HG02623 (cell line): Measurements from ENCODE around the gene BRIP1.
"Not testable (repeated sequence)": the region's sequence is repeated elsewhere in the genome, so short reads cannot be mapped to it uniquely, and the experiment has no call there.

Experiments used
- ATAC-seq: cut with Tn5 transposase; IDR thresholded peaks from one replicate; pipeline ENCODE4 v1.9.1; 2021; ENCODE audit warnings: moderate library complexity; ENCODE audit not compliant: unreplicated experiment

The BRIP1 gene

DNA sequence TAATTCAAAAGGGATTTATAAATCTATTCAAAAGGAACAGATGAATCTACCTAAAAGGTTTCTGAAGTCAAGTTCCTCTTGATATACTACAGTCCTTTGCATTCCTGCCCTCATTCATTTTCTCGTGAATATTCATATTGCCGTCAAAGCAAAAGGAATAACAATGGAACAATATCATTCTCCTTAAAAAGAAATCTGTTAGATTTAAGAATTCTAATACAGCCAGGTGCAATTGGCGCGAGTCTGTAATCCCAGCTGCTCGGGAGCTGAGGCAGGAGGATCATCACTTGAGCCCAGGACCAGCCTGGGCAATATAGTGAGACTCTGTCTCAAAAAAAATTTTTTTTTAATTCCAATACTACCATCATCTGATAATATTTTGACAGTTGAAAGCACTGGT lies 130.3 kb downstream of the BRIP1 start:
- no peak for ATAC-seq

DNA sequence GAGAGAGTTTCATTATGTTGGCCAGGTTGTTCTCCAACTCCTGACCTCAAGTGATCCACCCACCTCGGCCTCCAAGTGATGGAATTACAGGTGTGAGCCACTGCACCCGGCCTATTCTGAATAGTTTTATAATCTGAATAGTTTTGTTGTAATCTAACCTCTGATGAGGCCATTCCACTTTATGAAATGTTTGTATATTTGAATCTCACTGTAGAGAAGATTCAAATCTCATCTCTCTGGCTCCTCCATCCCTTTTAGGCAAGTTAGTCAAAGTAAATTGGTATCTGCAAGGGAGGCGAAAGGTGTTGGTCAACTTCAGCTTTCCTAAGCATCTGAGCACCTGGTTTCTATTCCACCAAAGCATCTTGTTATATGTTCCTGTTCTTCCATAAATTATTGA lies 131.2 kb downstream of the BRIP1 start:
- no peak for ATAC-seq

DNA sequence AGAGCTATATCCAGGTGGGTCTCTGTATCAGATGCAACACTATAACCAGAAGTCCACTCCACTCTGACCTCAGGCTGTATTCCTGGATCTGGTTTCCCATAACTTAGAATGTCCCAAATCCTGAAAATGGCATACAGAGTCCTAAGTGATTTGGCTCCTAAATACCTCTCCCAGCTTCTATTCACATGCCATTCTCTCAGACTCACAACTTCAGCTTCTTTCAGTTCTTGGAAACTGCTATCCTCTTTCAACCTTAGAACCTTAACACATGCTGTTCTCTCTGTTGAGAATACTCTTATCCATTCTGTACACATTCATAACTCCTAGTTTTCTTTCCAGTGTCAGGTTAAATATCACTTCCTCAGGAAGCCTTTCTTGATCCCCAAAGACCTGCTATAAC lies 132.0 kb downstream of the BRIP1 start:
- ATAC-seq = no peak

DNA sequence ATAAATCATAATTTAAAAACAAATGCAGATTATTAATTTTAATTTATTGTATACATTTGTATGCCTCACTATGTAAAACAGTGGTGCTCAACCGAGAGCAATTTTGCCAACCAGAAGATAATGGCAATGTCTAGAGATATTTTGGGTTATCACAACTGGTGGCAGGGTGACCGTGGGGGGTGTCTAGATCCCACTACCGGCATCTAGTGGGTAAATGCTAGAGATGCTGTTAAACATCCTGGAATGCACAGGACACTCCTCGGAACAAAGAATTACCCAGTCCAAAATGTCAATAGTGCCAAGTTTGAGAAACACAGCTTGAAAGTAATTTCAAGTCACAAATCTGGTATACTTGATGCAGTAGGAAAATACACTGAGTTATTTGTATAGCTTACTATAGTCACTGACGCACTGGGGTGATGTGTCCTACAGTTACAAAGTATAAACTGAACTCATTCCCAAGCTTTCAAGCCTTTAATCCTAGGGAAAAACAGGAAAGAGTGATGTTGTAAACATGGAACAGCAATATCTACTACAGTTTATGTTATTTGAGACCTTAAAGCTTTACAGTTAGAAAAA lies 133.5 kb downstream of the BRIP1 start:
- no peak for ATAC-seq

DNA sequence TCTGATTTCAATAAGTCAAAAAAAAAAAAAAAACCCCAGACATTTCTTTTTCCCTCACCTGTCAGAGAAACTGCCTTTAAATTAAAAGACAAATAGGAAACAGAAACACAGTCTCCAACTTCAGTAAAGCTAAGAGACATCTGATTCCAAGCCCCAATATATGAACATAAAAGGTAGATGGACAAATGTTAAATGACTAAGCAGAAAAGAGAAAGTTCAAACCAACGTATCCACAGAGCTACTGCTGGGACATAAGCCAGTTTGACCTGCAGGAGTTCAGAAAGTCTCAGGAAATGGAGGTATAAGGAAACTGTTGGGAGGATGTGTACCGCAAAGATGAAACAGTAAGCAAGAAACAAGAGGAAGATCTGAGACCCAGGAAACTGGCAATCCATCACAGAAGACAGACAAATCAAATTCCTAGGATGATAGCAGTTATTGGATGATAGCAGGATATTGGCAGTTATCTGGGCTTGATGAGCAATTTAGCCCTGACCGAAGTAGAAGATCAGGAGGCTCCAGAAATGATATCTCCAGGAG lies 135.0 kb downstream of the BRIP1 start:
- no peak for ATAC-seq

DNA sequence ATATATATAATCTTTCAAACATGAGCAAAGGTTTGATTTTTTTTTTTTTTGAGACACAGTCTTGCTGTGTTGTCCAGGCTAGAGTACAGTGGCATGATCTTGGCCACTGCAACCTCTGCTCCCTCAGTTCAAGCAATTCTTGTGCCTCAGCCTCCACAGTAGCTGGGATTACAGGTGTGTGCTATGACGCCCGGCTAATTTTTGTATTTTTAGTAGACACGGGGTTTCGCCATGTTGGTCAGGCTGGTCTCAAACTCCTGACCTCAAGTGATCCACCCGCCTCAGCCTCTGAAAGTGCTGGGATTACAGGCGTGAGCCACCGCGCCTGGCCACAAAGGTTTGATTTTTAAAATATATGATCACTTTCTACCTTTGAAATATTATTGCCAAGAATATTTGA lies 135.5 kb downstream of the BRIP1 start:
- ATAC-seq = not testable (repeated sequence)

DNA sequence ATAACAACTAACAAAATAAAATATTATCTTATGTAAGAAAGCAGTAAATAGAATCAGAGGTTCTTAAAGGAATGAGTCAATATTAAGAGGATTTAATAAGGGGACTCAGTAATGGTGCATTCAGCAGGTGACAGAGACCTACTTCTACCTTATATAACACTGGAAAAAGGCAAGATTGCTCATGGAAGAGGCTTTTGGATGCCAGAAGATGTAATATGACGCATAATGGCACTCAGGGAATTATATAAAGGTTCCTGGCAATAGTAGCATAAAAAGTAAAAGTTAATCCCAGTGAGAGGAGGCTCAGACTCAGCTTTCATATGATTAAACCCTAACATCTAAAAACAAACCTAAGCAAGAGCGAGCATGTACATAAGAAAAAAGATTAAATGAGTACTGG lies 136.4 kb downstream of the BRIP1 start:
- no peak for ATAC-seq

DNA sequence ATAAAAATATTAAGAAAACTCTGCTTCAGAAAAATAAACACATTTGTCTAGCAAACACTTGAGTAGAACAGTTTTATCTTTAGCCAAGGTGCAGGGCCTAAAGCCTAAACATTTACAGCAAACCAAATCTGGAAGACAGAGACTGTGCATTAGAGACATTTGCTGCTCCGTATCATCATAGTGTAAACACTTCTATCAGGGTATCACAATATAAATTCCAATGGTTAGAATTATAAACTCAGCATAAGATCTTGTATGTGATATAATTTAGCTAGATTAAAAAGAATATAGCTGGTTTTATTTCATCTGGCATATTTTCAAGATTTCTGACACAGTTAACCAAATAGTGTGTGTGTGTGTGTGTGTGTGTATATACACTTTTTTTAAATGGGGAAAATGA lies 138.6 kb downstream of the BRIP1 start:
- no peak for ATAC-seq

DNA sequence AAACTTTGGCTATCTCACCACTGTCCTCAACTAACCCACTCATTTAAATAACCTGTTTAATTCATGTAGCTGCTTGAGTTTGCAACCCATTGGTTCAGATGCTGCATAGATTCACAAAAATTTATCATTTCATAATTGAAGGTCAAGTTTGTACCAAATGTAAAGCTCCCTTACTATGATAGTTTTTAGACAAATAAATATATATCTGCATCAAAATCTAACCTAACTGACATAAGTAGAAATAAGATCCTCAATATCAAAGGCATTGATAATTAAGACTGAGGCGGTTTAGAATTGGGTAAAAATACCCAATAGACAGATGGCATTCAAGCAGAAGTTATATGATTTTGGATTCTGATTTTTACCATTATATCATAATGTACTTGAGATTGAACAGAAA lies 139.4 kb downstream of the BRIP1 start:
- no peak for ATAC-seq

DNA sequence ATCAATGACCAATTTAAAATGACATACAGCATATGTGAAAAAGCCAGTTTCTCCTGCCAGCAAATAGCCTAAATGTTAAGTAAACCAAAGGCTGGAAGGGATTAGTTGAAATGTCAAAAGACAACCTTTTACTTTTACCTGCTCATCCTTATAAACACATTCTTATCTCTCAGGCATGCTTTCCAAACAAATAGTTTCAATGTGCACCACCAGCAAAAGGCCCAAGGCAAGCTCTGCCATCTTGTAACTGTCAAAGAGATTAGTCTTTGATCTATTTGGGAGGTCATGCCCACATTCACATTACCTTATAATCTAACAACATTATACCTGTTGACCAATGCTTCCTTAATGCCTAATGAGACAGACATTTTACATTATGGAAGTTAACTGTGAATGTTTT lies 140.1 kb downstream of the BRIP1 start:
- ATAC-seq = no peak

DNA sequence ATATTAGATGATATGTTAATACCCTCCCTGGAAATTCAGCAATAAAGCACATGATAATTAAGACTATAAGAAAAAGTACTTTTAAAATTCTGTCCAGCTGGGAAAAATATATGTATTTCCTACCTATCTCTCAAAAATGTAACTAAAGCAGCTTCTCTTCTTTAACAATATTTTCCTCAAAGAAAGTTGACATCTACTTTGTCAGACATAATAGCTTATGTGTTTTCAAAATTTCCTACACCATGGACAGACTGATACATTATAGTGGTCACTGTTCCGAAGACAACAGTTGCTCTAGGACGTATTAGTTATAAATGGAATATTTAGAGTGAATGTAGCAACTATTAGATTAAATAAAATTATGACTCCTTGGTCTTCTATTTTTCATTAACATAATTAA lies 140.9 kb downstream of the BRIP1 start:
- no peak for ATAC-seq

DNA sequence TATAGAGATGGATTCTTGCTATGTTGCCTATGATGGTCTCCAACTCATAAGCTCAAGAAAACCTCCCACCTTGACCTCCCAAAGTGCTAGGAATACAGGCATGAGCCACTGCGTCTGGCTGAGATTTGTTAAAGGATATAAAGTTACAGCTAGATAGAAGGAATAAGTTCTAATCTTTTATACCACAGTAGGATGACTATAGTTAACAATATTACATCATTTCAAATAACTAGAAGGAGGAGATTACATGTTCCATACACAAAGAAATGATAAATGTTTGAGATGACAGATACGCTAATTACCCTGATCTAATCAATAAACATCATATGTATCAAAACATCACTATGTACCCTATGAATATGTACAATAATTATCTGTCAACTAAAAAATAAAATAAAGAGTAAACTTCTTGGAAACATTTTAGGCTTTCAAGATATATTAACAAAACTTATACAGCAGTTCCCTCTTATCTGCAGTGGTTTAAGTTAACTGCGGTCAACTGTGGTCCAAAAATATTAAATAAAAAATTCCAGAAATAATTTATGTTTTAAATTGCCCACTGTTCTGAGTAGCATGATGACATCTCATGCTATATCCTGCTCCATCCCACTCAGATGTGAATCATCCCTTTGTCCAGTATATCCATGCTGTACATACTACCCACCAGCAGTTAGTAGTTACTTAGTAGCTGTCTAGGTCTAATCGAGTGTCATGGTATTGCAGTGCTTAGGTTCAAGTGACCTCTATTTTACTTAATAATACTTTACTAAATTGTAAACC lies 143.1 kb downstream of the BRIP1 start:
- ATAC-seq = no peak

DNA sequence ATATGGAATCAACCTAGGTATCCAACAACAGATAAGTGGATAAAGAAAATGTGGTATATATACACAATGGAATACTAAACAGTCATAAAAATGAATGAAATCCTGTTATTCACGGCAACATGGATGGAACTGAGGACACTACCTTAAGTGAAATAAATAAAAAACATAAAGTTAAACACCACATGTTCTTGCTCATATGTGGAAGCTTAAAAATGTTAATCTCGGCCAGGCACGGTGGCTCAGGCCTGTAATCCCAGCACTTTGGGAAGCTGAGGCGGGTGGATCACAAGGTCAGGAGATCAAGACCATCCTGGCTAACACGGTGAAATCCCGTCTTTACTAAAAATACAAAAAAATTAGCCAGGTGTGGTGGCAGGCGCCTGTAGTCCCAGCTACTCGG lies 144.1 kb downstream of the BRIP1 start:
- ATAC-seq = not testable (repeated sequence)

DNA sequence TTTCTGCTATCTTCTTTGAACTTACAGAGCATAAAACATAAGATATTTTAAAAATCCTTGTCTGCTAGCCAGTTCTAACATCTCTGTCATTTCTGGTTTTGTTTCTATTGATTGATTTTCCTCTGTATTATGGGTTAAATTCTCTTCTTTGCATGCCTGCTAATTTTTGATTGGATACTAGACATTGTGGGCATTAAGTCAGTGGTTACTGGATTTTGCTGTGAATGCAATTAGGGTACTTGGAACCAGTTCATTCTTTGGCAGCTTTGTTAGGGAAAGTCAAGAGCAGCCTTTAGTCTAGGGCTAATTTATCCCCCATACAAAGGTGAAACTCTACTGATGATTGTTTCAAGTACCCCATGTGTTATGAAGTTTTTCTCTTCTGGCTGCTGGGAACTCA lies 145.3 kb downstream of the BRIP1 start:
- no peak for ATAC-seq

DNA sequence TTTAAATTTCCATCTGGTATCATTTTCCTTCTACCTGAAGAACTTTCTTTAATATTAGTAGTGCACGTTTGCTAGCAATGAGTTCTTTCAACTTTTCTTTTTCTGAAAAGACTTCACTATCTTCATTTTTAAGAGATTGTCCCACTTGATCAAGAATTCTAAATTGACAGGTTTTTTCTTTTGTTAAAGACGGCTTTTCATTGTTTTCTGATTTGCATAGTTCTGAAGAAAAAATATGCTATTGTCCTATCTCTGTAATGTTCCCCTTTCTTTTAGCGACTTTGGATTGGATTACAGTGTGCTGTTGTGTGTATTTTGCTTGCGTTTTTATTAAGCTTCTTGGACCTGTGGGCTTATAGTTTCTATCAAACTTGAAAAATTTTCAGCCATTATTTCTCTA lies 146.0 kb downstream of the BRIP1 start:
- ATAC-seq = no peak

DNA sequence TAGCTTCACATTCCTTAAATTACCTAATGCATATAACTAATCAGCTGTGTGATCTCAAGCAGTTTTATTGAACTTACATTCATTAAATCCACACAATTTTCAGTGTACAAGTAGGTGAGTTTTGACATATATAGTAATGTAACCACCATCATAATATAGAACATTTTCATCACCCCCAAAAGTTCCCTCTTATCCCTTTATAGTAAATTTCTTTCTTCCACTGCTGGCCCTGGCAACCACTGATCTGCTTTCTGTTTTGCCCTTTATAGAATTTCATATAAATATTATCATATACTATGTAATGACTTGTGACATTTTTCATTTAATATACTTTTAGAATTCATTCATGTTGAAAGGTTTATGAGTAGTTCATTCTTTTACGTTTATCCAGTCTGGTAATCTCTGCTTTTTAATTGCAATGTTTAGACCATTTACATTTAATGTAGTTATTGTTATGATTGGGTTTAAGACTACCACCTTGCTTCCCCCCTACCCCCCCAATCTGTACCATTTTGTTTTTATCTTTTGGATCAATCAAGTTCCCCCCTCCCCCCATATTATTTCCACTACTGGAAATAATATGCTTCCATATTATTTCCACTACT lies 147.0 kb downstream of the BRIP1 start:
- ATAC-seq = no peak

DNA sequence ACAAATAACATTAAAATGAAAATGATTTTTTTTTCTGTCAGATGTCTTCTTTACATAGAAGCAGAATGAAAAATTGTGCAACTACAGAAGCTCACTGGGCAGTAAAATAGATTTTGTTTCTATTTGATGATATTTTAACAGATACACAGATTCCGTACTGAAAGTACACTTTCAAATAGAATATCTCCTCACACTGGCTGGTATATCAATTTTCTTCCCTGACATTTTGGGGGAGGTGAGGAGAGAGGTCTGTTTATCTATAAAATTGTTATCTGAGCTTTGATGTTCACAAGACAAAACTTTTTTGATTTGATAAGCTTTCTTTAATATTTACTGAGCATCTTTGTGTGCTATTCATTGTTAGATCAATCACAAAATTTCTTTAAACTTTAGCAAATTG lies 148.0 kb downstream of the BRIP1 start:
- ATAC-seq = no peak

DNA sequence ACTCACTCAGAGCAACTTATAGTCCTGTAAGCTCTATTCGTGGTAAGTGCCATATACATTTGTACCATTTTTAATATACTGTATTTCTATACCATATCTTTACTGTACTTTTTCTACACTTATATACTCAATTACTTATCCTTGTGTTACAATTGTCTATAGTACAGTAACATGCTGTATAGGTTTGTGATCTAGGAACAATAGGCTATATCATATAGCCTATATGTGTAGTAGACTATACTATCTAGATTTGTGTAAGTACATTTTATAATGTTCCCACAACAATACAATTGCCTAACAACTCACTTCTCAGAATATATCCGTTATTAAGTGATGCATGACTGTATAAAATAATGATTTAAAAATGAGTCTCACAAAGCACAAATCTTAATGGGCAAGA lies 149.0 kb downstream of the BRIP1 start:
- ATAC-seq = no peak

DNA sequence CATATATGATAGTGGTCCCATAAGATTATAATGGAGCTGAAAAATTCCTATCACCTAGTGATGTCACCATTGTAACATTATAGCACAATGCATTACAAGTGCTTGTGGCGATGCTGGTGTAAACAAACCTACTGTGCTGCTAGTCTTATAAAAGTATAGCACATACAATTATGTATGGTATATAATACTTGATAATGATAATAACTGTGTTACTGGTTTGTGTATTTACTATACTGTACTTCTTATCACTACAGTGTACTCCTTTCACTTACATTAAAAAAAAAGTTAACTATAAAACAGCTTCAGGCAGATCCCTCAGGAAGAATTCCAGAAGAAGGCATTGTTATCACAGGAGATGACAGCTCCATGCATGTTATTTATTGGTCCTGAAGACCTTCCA lies 150.3 kb downstream of the BRIP1 start:
- no peak for ATAC-seq

DNA sequence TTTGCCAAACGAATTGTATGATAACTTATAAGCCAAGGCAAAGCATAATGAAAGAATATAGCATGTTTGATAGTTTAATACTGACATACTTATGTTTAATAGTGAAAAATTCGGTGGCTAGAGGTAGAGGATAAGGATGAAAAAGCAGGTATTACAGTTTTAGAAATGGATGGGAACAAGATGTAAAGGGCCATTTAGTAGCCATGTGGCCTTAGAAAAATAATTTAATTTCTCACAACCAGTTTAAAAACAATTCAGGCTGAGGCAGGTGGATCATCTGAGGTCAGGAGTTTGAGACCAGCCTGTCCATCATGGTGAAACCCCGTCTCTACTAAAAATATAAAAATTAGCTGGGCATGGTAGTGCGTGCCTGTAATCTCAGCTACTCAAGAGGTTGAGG lies 152.8 kb downstream of the BRIP1 start:
- ATAC-seq = no peak

DNA sequence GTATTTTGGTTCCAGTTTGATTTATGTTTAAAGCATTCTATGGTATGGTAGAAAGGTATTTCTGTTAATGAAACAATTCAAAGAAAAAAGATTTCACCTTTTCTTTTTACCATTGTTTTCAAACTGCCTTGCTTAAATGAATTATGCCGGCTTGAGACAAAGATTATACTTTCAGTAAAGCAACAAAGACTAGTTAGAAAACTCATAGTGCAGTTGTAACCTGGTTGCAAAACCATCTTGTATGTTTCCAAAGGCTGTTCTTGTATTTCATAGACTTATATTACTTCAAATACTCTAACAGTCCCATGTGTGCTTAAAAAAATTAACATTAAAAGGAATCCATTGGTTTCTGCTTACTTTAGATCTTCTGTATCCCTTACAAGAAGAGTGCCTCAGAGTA lies 153.8 kb downstream of the BRIP1 start:
- ATAC-seq = no peak

DNA sequence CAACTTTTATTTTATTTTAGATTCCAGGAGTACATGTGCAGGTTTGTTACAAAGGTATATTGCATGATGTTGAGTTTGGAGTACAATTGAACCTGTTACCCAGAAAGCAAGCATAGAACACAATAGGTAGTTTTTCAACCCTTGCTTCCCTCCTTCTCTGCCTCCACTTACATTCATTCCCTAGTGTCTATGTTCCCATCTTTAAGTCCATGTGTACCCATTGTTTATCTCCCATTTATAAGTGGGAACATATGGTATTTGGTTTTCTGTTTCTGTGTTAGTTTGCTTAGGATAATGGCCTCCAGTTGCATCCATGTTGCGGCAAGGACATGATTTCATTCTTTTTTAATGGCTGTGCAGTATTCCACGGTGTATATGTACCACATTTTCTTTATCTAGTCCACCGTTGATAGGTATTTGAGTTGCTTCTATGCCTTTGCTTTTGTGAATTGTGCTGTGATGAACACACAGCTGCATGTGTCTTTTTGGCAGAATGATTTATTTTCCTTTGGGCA lies 158.3 kb downstream of the BRIP1 start:
- ATAC-seq = no peak
